DMS 273 (cell line): ENCODE results near the gene BLZF1.
A peak's percentile ranks its signal among the peaks of the same experiment; 100 is the strongest.
"Not testable (repeated sequence)": the region's sequence is repeated elsewhere in the genome, so short reads cannot be mapped to it uniquely, and the experiment has no call there.

Source experiments
- DNase-seq: peaks from one replicate; lab custom pipeline; 2025; ENCODE audit not compliant: unreplicated experiment; lab: John Stamatoyannopoulos, UW

Gene BLZF1

DNA sequence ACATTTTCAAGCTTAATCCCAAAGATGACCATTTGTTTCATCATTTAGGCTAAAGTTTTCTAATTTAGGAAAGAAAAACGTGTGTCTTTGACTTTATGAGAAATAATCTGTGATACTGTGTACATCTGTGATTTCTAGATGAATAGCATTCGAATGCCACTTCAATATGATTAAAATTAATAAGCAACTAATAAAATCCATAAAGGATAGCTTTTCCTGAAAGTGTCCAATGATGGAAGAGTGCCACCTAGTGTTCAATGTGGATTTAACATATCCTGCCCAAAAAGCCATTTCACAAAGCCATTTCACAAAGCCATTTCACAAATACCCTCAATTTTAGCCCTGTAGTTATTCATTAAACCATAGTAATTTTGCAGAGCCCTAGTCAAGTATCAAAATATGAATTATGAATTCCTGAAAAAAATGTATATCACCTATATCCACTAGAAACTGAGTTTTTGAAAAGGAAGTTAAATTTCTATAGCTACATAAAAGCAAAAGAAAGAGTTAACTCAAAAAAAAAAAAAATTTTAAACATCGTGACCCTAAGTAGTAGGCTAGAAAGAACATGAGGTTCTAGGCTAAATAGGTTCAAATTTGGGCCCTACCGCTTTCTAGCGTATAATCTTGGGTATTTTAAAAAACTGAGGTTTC is 19.5 kb upstream of the BLZF1 start:
- DNase-seq: peak; percentile 74

GRCh38 chr1:169360415-169360814 is 7.6 kb upstream of the BLZF1 start:
- no peak for DNase-seq

GRCh38 chr1:169361281-169361680 is 6.7 kb upstream of the BLZF1 start:
- no peak for DNase-seq

DNA sequence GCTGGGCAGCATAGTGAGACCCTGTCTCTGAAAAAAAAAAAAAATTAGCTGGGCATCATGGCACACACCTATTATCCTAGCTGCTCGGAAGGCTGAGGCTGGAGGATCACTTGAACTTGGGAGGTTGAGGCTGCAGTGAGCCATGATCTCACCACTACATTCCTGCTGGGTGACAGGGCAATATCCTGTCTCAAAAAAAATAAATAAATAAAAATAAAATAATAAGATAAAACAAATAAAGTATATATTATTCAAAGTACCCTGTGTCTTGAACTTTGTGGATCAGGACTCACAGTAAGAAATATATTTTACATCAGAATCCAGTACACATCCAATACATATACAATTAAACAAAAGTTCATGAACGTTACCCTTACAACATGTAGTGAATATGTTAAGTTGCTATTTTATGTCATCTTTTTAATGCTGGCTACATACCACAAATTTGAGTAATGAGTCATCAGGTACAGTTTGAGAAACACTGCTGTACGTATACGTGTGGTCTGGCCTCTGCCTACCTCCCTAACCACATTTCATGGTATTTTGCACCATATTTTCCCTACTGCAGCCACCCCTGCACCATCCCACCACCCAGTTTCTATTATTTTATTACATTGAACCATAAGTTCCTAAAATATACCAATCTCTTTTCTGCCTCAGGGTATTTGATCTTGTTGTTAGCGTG is 4.8 kb upstream of the BLZF1 start:
- DNase-seq: no peak

DNA sequence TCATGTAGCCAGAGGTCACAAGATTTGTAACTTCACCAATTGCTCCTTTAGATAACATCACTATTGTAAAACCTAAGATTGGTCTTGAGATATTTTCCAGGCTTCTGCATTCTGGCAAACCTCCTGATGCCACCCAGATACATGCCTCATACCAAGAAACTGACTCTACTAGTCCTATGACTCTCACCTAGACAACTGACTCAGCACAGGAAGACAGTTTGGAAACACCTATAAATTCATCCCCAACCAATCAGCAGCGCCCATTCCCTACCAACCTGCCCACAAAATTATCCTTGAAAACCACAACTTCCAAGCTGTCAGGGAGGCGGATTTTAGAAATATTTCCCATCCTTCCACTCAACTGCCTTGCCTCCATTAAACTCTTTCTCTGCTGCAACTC is 3.0 kb upstream of the BLZF1 start:
- no peak for DNase-seq

- DNase-seq: no peak
These were observed 804 bp upstream of the BLZF1 start for GRCh38 chr1:169367096-169367685.

DNA sequence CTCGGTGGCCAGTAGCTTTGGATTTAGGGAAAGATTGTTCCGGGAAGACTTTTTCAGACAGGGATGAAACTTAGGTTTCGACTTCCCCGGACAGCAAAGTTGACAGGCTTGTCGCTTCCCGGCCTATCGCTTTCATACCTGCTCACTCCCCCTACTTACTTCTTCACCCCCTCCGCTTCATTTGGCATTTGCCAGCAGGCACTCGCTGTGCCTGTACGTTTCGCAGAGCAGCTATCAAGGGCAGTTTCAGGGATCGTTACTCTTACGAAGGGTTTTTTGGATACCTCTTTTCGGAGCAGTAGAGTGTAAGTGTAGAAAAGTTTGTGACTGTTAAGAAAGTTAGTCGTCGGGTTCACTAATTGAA is 393 bp downstream of the BLZF1 start:
- DNase-seq: peak; percentile 45

DNA sequence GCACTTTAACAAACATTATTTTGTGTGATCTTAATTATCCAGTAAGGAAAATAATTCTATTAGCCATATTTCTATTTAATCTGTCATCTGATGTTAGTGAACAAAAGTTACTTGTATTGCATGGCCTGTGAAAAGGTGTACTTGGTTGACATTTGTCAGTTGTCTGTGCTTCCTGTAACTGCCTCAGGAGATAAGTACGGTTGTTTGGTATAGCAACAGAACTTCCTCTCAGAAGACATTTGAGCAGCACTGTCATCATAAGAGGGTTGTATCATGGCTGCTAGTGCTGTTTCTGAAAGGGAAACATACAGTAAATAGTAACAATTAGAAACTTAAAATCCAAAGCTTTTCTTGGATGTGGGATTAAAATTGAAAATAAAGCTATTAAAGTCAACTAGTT is 3.4 kb downstream of the BLZF1 start:
- DNase-seq: no peak

DNA sequence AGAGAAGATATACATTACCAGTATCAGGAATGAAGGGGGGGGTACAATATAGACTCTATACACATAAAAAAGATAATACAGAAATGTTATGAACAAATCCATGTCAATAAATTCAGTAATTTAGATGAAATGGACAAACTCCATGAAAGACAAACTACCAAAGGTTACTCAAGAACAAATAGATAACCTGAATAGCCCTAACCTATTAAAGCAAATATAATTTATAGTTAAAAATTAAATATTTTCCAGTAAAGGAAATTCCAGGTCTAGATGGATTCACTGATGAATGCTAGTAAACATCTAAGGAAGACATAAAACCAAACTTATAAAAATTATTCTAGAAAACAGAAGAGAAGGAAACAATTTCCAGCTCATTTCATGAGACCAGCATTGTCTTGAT is 13.2 kb downstream of the BLZF1 start:
- no peak for DNase-seq

DNA sequence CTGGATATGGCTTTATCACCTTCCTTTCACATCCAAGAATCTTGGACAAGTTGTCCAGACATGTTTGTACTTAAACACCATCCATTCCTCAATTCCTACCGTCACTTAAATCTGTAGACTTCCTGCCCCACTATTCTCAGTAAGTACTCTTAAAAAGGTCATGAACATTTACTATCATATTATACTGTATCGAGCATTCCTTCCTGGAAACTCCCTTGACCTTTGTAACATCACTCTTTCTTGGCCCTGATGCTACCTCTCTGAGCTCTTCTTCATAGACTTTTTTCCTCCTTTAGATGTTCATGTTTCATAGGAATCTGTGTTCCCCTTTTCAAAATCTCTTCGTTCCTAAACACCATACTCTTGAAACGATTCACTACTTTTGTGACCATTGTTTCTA is 15.5 kb downstream of the BLZF1 start:
- DNase-seq: no peak

- no peak for DNase-seq
These were observed 19.4 kb downstream of the BLZF1 start for GRCh38 chr1:169387399-169387798.

DNA sequence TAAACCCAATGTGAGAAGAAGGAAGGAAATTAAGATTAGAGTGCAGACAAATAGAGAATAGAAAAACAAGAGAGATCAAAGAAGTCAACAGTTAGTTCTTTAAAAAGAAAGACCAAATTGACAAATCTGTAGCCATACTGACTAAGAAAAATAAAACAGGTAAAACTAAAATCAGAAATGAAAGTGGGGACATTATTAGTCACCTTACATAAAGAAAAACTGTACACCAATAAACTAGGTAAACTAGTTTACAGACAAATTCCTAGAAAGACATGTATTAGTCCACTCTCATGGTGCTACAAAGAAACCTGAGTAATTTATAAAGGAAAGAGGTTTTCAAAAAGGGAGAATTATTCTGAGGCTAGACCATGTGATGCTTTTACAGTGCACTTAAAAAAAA is 22.3 kb downstream of the BLZF1 start:
- no peak for DNase-seq

DNA sequence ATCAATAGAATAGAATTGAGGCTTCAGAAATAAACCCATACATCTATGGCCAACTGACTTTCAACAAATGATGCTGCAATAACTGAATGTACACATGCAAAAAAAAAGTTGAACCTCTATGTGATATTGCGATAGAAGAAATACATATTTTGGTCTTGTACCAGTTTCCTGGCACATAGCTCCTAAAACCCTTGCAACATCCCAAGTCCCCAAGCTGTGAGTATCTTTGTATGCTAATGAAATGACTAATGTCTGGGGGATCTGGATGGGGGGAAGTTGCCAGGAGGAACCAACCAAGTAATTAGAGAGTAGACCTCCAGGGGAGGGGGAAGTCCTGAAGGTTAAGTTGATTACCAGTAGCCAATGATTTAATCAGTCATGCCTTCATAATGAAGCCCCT is 24.4 kb downstream of the BLZF1 start:
- DNase-seq: no peak

GRCh38 chr1:169395955-169396354 is 28.0 kb downstream of the BLZF1 start:
- no peak for DNase-seq

DNA sequence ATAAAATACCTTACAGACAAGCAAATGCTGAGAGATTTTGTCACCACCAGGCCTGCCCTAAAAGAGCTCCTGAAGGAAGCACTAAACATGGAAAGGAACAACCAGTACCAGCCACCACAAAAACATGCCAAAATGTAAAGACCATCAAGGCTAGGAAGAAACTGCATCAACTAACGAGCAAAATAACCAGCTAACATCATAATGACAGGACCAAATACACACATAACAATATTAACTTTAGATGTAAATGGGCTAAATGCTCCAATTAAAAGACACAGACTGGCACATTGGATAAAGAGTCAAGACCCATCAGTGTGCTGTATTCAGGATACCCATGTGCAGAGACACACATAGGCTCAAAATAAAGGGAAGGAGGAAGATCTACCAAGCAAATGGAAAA is 34.6 kb downstream of the BLZF1 start:
- DNase-seq: not testable (repeated sequence)

GRCh38 chr1:169408340-169408739 is 40.3 kb downstream of the BLZF1 start:
- not testable (repeated sequence) for DNase-seq

DNA sequence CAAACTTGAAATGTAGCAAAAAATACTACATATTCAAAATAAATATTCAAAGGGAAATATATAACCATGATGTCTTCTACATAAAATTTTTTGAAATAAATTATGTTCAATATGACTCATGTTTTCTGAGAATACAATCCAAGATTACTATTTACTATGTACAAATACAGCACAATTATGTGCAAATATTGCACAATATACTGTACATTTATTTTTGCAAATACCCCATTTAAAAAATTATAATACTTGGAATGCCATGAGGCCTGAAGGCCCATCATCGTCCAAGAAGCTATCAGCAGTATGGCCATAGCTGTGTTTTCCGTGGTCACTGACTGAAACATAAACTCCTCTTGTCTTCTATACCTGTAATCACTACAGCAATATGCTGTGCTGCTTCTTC is 47.0 kb downstream of the BLZF1 start:
- DNase-seq: no peak

DNA sequence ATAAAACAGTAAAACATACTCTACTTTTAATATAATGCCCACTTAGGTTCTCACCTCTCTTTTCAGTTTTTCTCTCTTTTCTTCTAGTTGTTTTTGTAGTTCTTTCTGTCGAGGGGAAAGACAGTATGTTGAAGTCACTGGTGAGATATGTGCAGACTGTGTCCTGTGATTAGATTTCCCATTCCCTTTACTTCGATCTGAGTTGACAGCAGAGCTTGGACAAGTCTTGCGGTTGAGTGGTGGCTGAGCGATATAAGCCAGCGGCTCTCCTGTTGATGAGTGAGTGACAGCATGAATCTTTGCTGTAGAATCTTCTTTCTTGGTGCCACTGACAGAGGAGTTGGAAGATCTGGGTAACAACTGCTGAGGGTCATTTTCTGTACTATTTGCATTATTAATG is 53.3 kb downstream of the BLZF1 start:
- no peak for DNase-seq

DNA sequence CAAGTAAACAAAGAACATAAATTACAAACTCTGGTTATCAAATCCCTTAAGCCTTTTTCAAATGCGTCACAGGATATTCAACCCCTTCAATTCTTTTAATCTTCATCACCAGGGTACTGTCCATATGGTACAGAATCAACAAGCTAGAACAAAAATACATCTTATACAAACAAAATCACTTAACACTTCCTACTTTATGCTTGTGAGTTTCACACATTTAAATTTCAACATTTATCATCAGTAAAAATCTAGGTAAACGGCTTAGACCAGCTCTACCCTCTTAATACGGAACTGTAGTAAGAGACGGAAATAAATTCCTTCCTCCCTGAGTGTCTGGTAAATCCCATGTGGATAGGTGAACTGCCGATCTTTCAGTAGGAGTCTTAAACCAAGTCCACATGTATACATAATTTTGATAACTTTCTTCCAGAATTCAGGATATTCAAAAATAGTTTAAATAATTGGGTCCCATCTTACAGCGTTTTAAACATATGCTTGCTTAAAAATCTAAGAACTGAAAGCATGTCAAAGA is 58.2 kb downstream of the BLZF1 start:
- peak; percentile 35 for DNase-seq

DNA sequence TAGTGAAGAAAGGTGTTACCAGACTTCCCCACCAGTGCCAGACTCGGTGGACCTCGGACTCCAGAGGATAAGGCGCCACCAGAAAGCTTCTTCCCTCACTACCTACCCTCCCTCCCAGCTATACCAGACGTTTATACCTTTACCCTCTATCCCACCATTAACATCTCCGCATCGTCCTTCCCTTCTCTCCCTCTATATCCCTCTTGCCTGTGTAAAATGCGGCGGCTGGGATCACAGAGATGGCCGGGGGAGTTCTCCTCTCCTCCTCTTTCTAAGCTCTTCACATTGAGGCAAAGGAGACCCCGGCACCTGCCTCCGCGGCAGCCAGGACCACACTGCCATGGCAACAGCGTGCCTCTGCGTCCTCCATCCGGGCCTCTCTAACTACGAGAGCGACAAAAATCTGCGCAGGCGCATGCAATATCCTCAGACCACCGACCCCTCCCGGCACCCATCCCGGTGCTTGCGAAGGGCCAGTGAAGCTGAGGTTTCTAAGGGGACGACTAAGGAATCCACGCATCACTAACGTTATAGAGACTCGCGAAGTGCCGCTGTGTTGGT is 59.2 kb downstream of the BLZF1 start, which contains the start of gene CCDC181:
TSS of gene CCDC181 (minus strand) at position 394 of the 561 bp plus-strand sequence. CDS start 2,547 bp downstream, outside the sequence.
- peak; percentile 96 for DNase-seq
